AG08395 (cell line): ENCODE results near the gene THAP7.

Experiments used
- DNase-seq: peaks from one replicate; pipeline ENCODE4 v3.0.0; 2012; ENCODE audit warnings: mixed read lengths, low spot score

Gene THAP7

DNA sequence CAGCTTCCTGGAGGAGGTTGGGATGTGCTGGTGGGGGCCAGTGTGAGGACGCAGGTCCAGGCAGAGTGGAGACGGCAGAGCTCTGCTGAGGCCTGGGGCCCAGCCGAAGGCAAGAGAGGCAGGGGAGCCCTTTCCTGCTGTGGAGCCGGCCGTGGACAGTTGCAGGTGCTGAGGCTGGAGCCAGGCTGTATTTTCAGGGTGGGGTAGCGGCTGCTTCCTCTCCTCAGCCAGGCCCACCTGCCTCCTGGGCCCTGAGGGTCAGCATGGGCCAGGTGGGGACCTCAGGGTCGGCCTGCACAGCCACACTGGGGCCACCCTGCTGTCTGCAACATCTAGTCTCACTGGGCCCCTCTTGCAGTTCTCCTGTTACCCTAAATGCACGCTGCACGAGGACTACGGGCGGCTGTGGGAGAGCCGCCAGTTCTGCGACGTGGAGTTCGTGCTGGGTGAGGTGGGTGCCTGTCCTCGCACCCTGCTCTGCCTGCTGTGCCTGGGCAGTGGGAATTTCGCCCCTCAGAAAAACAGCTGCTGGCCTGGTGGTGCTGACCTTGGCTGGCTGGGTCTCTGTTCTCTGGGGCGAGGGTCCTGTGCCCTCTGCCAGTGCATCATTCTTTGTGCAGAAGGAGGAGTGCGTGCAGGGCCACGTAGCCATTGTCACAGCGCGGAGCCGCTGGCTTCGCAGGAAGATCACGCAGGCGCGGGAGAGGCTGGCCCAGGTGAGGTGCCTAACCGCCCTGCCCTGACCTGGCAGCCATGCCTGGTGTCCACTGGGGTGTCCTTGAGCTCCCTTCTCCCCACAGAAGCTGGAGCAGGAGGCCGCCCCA lies 8.4 kb downstream of the THAP7 start:
- no peak for DNase-seq

GRCh38 chr22:20992456-20993303 lies 9.2 kb downstream of the THAP7 start:
- DNase-seq = no peak

DNA sequence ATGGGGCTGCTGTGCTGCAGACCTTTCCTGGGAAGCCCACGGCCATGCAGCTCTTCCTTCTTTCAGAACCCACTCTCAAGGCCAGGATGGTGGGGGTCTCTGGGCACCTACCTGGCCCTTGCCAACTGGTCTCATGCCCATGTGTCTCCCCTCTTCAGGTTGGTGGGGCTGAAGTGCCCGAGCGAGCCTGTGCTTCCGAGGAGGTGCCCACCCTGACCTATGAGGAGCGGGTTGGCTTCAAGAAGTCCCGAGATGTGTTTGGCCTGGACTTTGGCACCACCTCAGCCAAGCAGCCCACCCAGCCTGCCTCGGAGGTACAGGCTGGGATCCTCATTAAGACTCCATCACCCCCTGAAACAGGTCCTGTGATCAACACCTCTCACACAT lies 9.9 kb downstream of the THAP7 start:
- DNase-seq = no peak

GRCh38 chr22:20991252-20992055 lies 10.5 kb downstream of the THAP7 start:
- no peak for DNase-seq

GRCh38 chr22:20990184-20991180 lies 11.4 kb downstream of the THAP7 start:
- no peak for DNase-seq

DNA sequence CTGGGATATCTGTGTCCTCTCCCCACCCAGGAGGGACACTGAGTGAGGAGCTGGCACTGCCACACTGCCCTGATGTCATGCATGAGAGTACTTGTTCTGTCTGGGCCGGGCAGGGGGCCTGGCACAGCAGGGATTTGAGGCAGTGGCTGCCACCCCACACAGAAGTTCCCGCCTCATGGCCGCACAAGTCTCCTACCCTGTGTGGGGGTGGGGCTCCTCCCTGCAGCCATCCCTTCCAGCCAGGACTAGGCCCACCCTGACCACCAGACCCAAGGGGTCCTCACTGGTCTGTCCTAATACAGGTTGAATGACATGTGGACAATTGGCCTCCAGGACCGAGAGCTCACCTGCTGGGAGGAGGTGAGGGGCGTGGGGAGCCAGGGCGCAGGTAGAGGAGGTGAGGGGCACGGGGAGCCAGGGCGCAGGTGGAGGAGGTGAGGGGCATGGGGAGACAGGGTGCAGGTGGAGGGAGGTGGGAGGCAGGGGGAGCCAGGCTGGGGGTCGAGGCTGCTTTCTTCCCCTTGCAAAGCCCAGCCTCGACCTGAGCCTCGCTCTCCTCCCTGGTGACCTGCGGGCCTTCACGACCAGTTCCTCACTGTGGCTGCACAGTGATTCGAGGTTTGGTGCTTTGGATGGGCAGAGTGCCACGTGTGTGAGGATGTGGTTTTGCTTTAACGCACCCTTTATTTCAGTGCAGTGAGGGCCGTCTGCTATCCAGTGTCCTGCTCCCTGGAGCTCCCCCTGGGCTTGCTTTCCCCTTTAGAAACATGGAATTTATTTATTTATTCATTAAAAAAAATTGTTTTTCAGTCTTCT lies 12.4 kb downstream of the THAP7 start:
- no peak for DNase-seq

DNA sequence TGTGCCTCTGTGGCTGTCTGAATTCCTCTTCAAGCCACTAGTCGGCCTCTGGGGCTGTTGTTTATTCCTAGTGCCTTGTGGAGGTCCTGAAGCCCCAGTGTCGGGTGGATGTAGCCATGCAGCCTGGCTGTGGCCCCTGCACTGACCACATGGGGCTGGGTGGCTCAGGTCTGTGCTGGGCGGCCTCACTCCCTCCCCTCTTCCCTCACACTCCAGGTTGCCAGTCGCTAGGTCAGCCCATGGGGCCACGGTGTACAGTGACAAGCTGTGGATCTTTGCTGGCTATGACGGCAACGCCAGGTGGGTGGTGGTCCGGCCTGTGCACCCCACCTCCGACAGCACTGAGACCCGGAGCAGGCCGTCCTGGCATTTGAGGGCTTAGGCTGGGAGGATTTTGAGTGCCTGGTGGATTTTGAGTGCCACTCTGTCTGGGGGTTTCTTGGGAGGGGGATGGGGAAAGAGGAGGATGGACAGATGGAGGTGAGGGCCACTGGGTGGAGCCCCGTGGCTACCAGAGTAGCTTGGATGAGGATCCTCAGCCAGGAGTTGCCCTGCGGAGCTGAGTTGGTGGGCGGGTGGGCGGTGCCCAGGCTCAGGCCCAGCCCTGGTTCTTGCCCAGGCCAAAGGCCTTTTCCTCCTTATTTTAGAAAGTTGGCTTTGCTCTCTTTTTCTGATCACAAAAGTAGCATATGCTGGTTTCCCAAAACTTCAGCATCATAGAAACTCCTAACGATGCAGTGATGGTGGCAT lies 13.2 kb downstream of the THAP7 start:
- no peak for DNase-seq

GRCh38 chr22:20987375-20987774 lies 14.5 kb downstream of the THAP7 start:
- no peak for DNase-seq

DNA sequence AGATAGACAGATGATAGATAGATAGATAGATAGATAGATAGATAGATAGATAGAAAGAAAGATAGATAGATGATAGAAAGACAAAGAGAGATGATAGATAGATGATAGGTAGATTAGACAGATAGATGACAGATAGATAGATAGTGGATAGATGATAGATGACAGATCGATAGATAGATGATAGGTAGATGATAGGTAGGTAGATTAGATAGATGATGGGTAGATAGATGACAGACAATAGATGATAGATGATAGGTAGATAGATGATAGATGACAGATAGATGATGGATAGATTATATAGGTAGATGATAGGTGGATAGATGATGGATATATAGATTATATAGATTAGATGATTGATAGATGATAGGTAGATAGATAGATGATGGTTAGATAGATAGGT lies 15.6 kb downstream of the THAP7 start:
- DNase-seq = no peak

GRCh38 chr22:20985720-20986119 lies 16.2 kb downstream of the THAP7 start:
- no peak for DNase-seq

- DNase-seq = no peak
Observed at GRCh38 chr22:20983081-20983771, 18.7 kb downstream of the THAP7 start.

- DNase-seq = no peak
Observed at GRCh38 chr22:20982563-20982882, 19.4 kb downstream of the THAP7 start.

- peak; percentile 90 for DNase-seq
Observed at GRCh38 chr22:20981787-20982562, 19.9 kb downstream of the THAP7 start, which contains the start of gene LZTR1. LZTR1 (plus strand) TSS chr22:20982297; CDS start chr22:20982372, 75 bp downstream.

DNA sequence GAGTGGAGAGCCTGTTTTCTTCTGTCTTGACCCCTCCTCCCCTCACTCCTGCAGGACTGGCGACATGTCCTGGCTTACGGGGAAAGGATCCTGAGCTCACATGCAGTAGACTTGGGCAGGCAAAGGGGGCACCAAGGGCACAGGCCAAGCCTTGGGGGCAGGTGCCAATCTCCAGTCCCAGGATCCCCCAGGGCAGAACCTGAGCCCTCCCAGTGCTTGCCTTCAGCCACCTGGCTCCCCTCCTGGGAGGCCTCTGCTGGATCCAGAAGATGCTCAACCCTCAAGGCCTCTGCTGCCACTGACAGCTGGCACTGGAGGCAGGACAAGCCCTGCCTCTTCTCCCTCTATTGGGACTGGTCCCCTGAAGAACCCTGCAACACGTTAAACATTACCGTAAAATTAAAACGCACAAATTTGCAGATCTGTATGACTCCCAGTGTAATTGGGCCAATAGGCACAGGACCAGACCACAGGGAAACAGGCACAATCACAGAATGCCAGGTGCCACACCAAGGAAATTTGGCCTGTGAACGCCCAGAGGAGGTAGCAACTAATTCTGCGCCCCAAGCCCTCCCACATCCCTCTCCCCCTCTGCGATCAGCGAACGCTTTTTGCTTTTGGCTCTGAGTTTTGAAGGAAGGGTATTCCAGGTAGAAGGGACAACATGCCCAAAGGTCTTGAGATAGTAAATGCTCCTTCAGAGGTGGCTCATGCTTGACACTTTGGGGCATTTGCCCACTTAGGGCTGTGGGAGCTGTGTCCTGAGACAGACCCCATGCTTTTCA lies 20.8 kb downstream of the THAP7 start:
- no peak for DNase-seq

- DNase-seq = no peak
Observed at GRCh38 chr22:20980523-20980922, 21.4 kb downstream of the THAP7 start.

DNA sequence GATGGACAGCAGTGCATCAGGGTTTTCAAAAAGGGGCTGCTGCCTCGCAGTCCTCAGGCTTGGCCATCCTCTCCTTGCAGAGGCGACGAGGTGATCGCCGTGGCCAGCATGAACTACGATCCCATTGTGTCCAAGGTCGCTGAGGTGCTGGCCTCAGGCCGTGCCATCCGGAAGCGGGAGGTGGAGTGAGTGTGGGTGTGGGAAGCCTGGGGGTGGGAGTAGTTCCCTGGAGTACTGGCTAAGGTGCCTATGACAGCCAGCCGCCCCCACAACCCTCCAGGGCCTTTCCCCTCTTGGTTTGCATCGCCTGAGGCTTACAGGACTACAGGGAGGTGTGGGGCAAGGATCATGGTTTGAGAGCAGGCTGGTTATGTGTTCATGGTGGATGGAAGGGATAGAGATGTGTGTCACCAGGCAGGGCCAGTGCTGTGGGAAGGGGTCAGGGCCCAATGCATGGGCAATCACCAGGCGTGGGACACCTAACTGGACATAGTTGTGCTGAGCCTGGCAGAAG lies 21.9 kb downstream of the THAP7 start:
- no peak for DNase-seq

- peak; percentile 59 for DNase-seq
Observed at GRCh38 chr22:20979243-20979809, 22.6 kb downstream of the THAP7 start.
